ENCODE data around the gene BYSL. TPM values are rescaled to one million over a fixed set of nuclear protein-coding genes. Genes with fewer than 3 reads are reported as not detected.

Gene BYSL, protein sequence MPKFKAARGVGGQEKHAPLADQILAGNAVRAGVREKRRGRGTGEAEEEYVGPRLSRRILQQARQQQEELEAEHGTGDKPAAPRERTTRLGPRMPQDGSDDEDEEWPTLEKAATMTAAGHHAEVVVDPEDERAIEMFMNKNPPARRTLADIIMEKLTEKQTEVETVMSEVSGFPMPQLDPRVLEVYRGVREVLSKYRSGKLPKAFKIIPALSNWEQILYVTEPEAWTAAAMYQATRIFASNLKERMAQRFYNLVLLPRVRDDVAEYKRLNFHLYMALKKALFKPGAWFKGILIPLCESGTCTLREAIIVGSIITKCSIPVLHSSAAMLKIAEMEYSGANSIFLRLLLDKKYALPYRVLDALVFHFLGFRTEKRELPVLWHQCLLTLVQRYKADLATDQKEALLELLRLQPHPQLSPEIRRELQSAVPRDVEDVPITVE
- 16.2 TPM for polyA plus RNA-seq (2013, experiment 1 of 2)
- polyA plus RNA-seq (2013, experiment 2 of 2), result 15.3 TPM

DNA sequence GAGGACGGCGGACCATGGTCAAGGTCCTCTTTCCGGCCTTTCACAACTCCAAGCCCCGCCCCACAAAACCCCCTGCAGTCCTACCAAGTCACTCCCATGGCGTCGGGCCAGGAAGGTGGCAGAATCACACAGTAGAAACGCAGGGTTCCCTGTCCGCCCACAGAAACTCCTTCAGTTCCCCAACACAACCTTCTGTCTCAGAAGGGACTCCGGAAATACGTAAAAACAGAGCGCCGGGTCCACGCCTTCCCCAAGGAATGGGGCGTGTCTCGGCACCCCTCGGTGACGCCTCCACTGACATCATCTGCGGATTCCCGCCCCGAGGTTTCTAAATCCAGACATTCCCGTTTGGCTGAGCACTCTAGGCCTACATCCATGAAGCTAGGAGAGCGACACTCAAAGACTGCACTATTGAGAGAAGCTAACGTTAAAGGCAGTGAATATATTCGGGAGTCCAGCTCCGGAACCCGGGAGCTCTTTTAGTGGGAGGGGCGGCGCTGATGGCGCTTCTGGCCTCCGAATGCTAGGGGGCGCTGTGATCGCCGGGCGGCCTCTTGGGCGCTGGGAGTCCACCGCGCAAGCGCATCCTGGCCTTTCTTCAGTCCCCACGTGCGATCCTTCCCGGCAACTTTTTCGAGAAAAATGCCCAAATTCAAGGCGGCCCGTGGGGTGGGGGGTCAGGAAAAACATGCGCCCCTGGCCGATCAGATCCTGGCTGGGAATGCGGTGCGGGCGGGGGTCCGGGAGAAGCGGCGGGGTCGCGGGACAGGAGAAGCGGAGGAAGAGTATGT lies at the start of gene BYSL, which contains the start of gene MED20:
Gene BYSL (plus strand): TSS at position 579 of the 791 bp plus-strand sequence. CDS start 64 bp downstream, at position 643.
Gene MED20 (minus strand): TSS at position 219 of the 791 bp plus-strand sequence. CDS start 121 bp downstream, at position 98.
- no CpG with 5 or more reads among the region's 55 CpGs for WGBS, 2 donors (ENCODE audit: extremely low coverage in 2 of 2, insufficient read length in 2 of 2, insufficient replicate concordance in 1 of 2)
- peak; percentile 95 for DNase-seq (ENCODE audit: low spot score)
- peak within 1 kb of the TSS; percentile 94 for H3K27ac ChIP-seq (replicated peaks; ENCODE audit: low read length)
- peaks cover 7 to 16% of the 10 kb centered on the region in 2 donors for H3K4me1 ChIP-seq (ENCODE audit: control insufficient read depth in 2 of 2, insufficient read depth in 1 of 2, low read depth in 1 of 2, low read length in 2 of 2)
- peaks cover 17 to 46% of the 10 kb centered on the region in 2 donors for H3K36me3 ChIP-seq (replicated peaks in 1 of 2; ENCODE audit: control insufficient read depth in 2 of 2, insufficient read depth in 2 of 2, low read length in 2 of 2)
- no peak within 1 kb of the TSS for H2BK12ac ChIP-seq (ENCODE audit: low read length)
- peak within 1 kb of the TSS; percentile 57 for H2AK5ac ChIP-seq (ENCODE audit: low read depth, low read length)
- peak within 1 kb of the TSS; percentile 87 for H3K23ac ChIP-seq (ENCODE audit: low read depth, low read length, poor library complexity)
- peak within 1 kb of the TSS; percentile 66 to 92 for H3K4me3 ChIP-seq (ENCODE audit: low read length in 2 of 2)
- H2BK5ac ChIP-seq (ENCODE audit: low read length), result peak within 1 kb of the TSS; percentile 67
- no peak within 1 kb of the TSS for H2BK120ac ChIP-seq (ENCODE audit: low read depth, low read length)
- H3K4ac ChIP-seq (ENCODE audit: low read length), result no peak within 1 kb of the TSS
- peak within 1 kb of the TSS; percentile 81 for H3K4me2 ChIP-seq (ENCODE audit: insufficient read depth, low read length, poor library complexity, severe bottlenecking)
- peak within 1 kb of the TSS; percentile 92 for H2AFZ ChIP-seq (ENCODE audit: low read length)
- H3K79me1 ChIP-seq (ENCODE audit: low read depth, low read length), result peaks cover 13% of the 10 kb centered on the region
- H4K8ac ChIP-seq (ENCODE audit: low read depth, low read length), result no peak within 1 kb of the TSS
- H3K14ac ChIP-seq (ENCODE audit: low read length), result peak within 1 kb of the TSS; percentile 63
- H3K18ac ChIP-seq (ENCODE audit: low read length), result peak within 1 kb of the TSS; percentile 86
- no peak within 1 kb of the TSS for H4K91ac ChIP-seq (ENCODE audit: low read depth, low read length, poor library complexity)
- H3K9ac ChIP-seq (ENCODE audit: low read depth, low read length, poor library complexity), result peak within 1 kb of the TSS; percentile 96
- no peaks in the 10 kb centered on the region for H3K27me3 ChIP-seq (ENCODE audit: control insufficient read depth in 3 of 3, insufficient read depth in 3 of 3, low read depth in 1 of 3, low read length in 3 of 3)
- no peaks in the 10 kb centered on the region for H3K9me3 ChIP-seq (replicated peaks in 1 of 2; ENCODE audit: control insufficient read depth in 2 of 2, insufficient read depth in 1 of 2, low read depth in 1 of 2, low read length in 2 of 2)
- H2BK15ac ChIP-seq (ENCODE audit: low read length), result no peak within 1 kb of the TSS

GRCh38 chr6:41871691-41872090 lies 49.6 kb upstream of the BYSL start:
- Histone ChIP-seq H3K36me3 (replicated peaks in 1 of 2; ENCODE audit: control insufficient read depth in 2 of 2, insufficient read depth in 2 of 2, low read length in 2 of 2) (peaks cover 0 to 44% of the 10 kb centered on the region in 2 donors), H4K8ac (ENCODE audit: low read depth, low read length) (no peak overlapping the region), H2BK12ac (ENCODE audit: low read length) (no peak overlapping the region), H3K23ac (ENCODE audit: low read depth, low read length, poor library complexity) (no peak overlapping the region), H3K4ac (ENCODE audit: low read length) (no peak overlapping the region), H3K79me1 (ENCODE audit: low read depth, low read length) (peaks cover 2% of the 10 kb centered on the region), H3K27ac (replicated peaks; ENCODE audit: low read length) (no peak overlapping the region), H3K27me3 (ENCODE audit: control insufficient read depth in 3 of 3, insufficient read depth in 3 of 3, low read depth in 1 of 3, low read length in 3 of 3) (no peaks in the 10 kb centered on the region), H3K9ac (ENCODE audit: low read depth, low read length, poor library complexity) (no peak overlapping the region), H3K9me3 (replicated peaks in 1 of 2; ENCODE audit: control insufficient read depth in 2 of 2, insufficient read depth in 1 of 2, low read depth in 1 of 2, low read length in 2 of 2) (no peaks in the 10 kb centered on the region), H2BK5ac (ENCODE audit: low read length) (no peak overlapping the region), H2BK120ac (ENCODE audit: low read depth, low read length) (no peak overlapping the region), H2AFZ (ENCODE audit: low read length) (no peak overlapping the region), H3K4me1 (ENCODE audit: control insufficient read depth in 2 of 2, insufficient read depth in 1 of 2, low read depth in 1 of 2, low read length in 2 of 2) (peaks cover 3 to 6% of the 10 kb centered on the region in 2 donors), H3K4me3 (ENCODE audit: low read length in 2 of 2) (no peak overlapping the region), H2AK5ac (ENCODE audit: low read depth, low read length) (no peak overlapping the region), H4K91ac (ENCODE audit: low read depth, low read length, poor library complexity) (no peak overlapping the region), H3K4me2 (ENCODE audit: insufficient read depth, low read length, poor library complexity, severe bottlenecking) (no peak overlapping the region), H3K18ac (ENCODE audit: low read length) (no peak overlapping the region), H3K14ac (ENCODE audit: low read length) (no peak overlapping the region), H2BK15ac (ENCODE audit: low read length) (no peak overlapping the region)
- DNase-seq (ENCODE audit: low spot score), result no peak
- WGBS, 2 donors (ENCODE audit: extremely low coverage in 2 of 2, insufficient read length in 2 of 2, insufficient replicate concordance in 1 of 2), result no CpG with 5 or more reads among the region's 2 CpGs

DNA sequence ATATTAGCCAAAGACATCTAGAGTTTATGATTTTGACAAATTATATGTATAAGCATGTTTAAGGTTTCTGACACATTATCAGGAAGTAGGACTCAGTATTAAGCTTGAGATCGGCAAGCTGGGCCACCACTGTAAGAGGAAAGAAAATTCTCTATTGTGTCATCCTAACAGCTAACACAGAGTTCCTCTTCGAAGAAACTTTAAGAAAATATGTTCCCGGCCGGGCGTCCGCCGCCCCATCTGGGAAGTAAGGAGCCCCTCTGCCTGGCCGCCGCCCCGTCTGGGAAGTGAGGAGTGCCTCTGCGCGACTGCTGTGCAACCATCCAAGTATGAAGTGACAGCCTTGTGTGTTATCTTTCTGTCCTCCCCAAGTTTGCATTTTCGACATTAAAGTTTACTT lies 49.2 kb upstream of the BYSL start:
- peak overlapping the region; percentile 78 for H3K18ac ChIP-seq (ENCODE audit: low read length)
- peaks cover 0 to 40% of the 10 kb centered on the region in 2 donors for H3K36me3 ChIP-seq (replicated peaks in 1 of 2; ENCODE audit: control insufficient read depth in 2 of 2, insufficient read depth in 2 of 2, low read length in 2 of 2)
- no peak overlapping the region for H2BK15ac ChIP-seq (ENCODE audit: low read length)
- H4K8ac ChIP-seq (ENCODE audit: low read depth, low read length), result no peak overlapping the region
- no peak overlapping the region for H3K9ac ChIP-seq (ENCODE audit: low read depth, low read length, poor library complexity)
- no peak overlapping the region for H3K4me2 ChIP-seq (ENCODE audit: insufficient read depth, low read length, poor library complexity, severe bottlenecking)
- H3K9me3 ChIP-seq (replicated peaks in 1 of 2; ENCODE audit: control insufficient read depth in 2 of 2, insufficient read depth in 1 of 2, low read depth in 1 of 2, low read length in 2 of 2), result no peaks in the 10 kb centered on the region
- H3K4ac ChIP-seq (ENCODE audit: low read length), result no peak overlapping the region
- no peak overlapping the region for H2BK120ac ChIP-seq (ENCODE audit: low read depth, low read length)
- peaks cover 2% of the 10 kb centered on the region for H3K79me1 ChIP-seq (ENCODE audit: low read depth, low read length)
- peaks cover 3 to 6% of the 10 kb centered on the region in 2 donors for H3K4me1 ChIP-seq (ENCODE audit: control insufficient read depth in 2 of 2, insufficient read depth in 1 of 2, low read depth in 1 of 2, low read length in 2 of 2)
- H3K14ac ChIP-seq (ENCODE audit: low read length), result no peak overlapping the region
- H4K91ac ChIP-seq (ENCODE audit: low read depth, low read length, poor library complexity), result no peak overlapping the region
- WGBS, 2 donors (ENCODE audit: extremely low coverage in 2 of 2, insufficient read length in 2 of 2, insufficient replicate concordance in 1 of 2), result no CpG with 5 or more reads among the region's 13 CpGs
- no peak overlapping the region for H2AFZ ChIP-seq (ENCODE audit: low read length)
- H2BK12ac ChIP-seq (ENCODE audit: low read length), result no peak overlapping the region
- H3K27me3 ChIP-seq (ENCODE audit: control insufficient read depth in 3 of 3, insufficient read depth in 3 of 3, low read depth in 1 of 3, low read length in 3 of 3), result no peaks in the 10 kb centered on the region
- no peak overlapping the region for H3K4me3 ChIP-seq (ENCODE audit: low read length in 2 of 2)
- H2AK5ac ChIP-seq (ENCODE audit: low read depth, low read length), result no peak overlapping the region
- no peak for DNase-seq (ENCODE audit: low spot score)
- no peak overlapping the region for H3K23ac ChIP-seq (ENCODE audit: low read depth, low read length, poor library complexity)
- H2BK5ac ChIP-seq (ENCODE audit: low read length), result no peak overlapping the region
- H3K27ac ChIP-seq (replicated peaks; ENCODE audit: low read length), result peak overlapping the region; percentile 45
